H1 (cell line): ENCODE measurements around the gene MANEAL. TPM values are rescaled to one million over a fixed set of nuclear protein-coding genes. Genes with fewer than 3 reads are reported as not detected.

Source experiments
- CTCF ChIA-PET: fragments of 300-600 bp; sonication (Branson Sonifier 250); formaldehyde crosslinking; loops from one replicate; lab custom pipeline; 2021; ENCODE audit not compliant: partially characterized antibody; lab: Charles Lee
- POLR2A ChIA-PET: fragments of 300-600 bp; sonication (Branson Sonifier 250); formaldehyde crosslinking; loops from one replicate; lab custom pipeline; 2021; ENCODE audit warnings: inconsistent platforms; ENCODE audit not compliant: partially characterized antibody; lab: Charles Lee
- DNase-seq, 2 experiments: peaks; one replicate each; pipeline versions ENCODE4 v3.0.0 to v3.0.0-alpha.2; 2010 to 2022; ENCODE audit warnings: low spot score in 2 of 2, low read depth in 1 of 2, mixed read lengths in 1 of 2
- FAIRE-seq: peaks from 2 replicates; lab custom pipeline; 2011; peaks lifted over from hg19 to GRCh38; lab: Jason Lieb, UNC
- H2AFZ ChIP-seq: 2 replicates; pipeline ENCODE4 v1.8.1; 2012; ENCODE audit warnings: low read length, inconsistent platforms
- H2AK5ac ChIP-seq: 2 replicates; pipeline ENCODE4 v1.6.1; 2013; ENCODE audit warnings: low read depth, low read length
- H2BK120ac ChIP-seq: replicated peaks from 2 replicates; pipeline ENCODE3; 2013; ENCODE audit warnings: low read depth, low read length, inconsistent platforms
- H2BK12ac ChIP-seq: 2 replicates; pipeline ENCODE4 v1.6.1; 2013; ENCODE audit warnings: low read depth, low read length
- H2BK15ac ChIP-seq: 2 replicates; pipeline ENCODE4 v1.6.1; 2013; ENCODE audit warnings: low read length
- H2BK20ac ChIP-seq: 2 replicates; pipeline ENCODE4 v1.6.1; 2013; ENCODE audit warnings: low read length
- H2BK5ac ChIP-seq: 2 replicates; pipeline ENCODE4 v1.6.1; 2013; ENCODE audit warnings: low read depth, low read length
- H3K14ac ChIP-seq: 2 replicates; pipeline ENCODE4 v1.6.1; 2013; ENCODE audit warnings: inconsistent platforms; ENCODE audit not compliant: insufficient read length
- H3K18ac ChIP-seq: 2 replicates; pipeline ENCODE4 v1.6.1; 2013; ENCODE audit warnings: low read length; ENCODE audit errors: extremely low read depth
- H3K23ac ChIP-seq: 2 replicates; pipeline ENCODE4 v1.6.1; 2013; ENCODE audit warnings: inconsistent platforms; ENCODE audit not compliant: insufficient read length
- H3K23me2 ChIP-seq: 2 replicates; pipeline ENCODE4 v1.6.1; 2013; ENCODE audit warnings: low read depth, low read length
- H3K27ac ChIP-seq: 2 replicates; pipeline ENCODE4 v1.6.1; 2011; ENCODE audit warnings: low read depth, low read length, inconsistent platforms
- H3K27me3 ChIP-seq, 4 experiments: replicated peaks in 1 of 4; 1 replicate in 1 of 4; 2 replicates in 3 of 4; pipeline versions ENCODE4 v1.6.1 to v1.8.1; 2011 to 2013; ENCODE audit warnings: low read length in 3 of 4, mild to moderate bottlenecking in 3 of 4, inconsistent platforms in 2 of 4, mixed read lengths in 2 of 4, moderate library complexity in 1 of 4; ENCODE audit not compliant: control insufficient read depth in 3 of 4, insufficient read depth in 3 of 4; ENCODE audit errors: extremely low read depth in 1 of 4
- H3K36me3 ChIP-seq, 4 experiments: 2 replicates each; pipeline versions ENCODE4 v1.6.1 to v1.8.1; 2011 to 2013; ENCODE audit warnings: mild to moderate bottlenecking in 4 of 4, low read length in 3 of 4, moderate library complexity in 2 of 4, control low read depth in 1 of 4, inconsistent platforms in 1 of 4; ENCODE audit not compliant: insufficient read depth in 4 of 4, control insufficient read depth in 2 of 4
- H3K4ac ChIP-seq: replicated peaks from 2 replicates; pipeline ENCODE3; 2013; ENCODE audit warnings: low read length, low read depth, mixed read lengths, inconsistent platforms; ENCODE audit not compliant: insufficient read length
- H3K4me1 ChIP-seq, 4 experiments: replicated peaks in 1 of 4; 1 replicate in 1 of 4; 2 replicates in 3 of 4; pipeline versions ENCODE4 v1.6.1 to v1.8.1; 2011 to 2013; ENCODE audit warnings: low read length in 3 of 4, inconsistent platforms in 2 of 4, mixed read lengths in 1 of 4; ENCODE audit not compliant: insufficient read depth in 4 of 4, control insufficient read depth in 3 of 4
- H3K4me2 ChIP-seq, 2 experiments: 2 replicates each; pipeline versions ENCODE4 v1.6.1 to v1.8.1; 2011 to 2013; ENCODE audit warnings: low read depth in 2 of 2, low read length in 2 of 2, control low read depth in 1 of 2, inconsistent platforms in 1 of 2, mild to moderate bottlenecking in 1 of 2; ENCODE audit not compliant: insufficient read depth in 1 of 2
- H3K4me3 ChIP-seq, 4 experiments: fragments of 200-600, 300-600 bp in 1 of 4; sonication (generic), shearing (Covaris generic), sonication (Bioruptor Twin) in 1 of 4; 2 replicates each; pipeline versions ENCODE4 v1.5.1 to v1.8.1; 2011 to 2016; ENCODE audit warnings: low read length in 4 of 4, low read depth in 3 of 4, control low read depth in 2 of 4, inconsistent platforms in 2 of 4, mild to moderate bottlenecking in 2 of 4, mixed read lengths in 1 of 4, moderate library complexity in 1 of 4; ENCODE audit not compliant: insufficient read depth in 2 of 4; ENCODE audit errors: extremely low read depth in 1 of 4
- H3K56ac ChIP-seq: replicated peaks from 2 replicates; pipeline ENCODE3; 2013; ENCODE audit warnings: low read depth, mild to moderate bottlenecking, mixed read lengths, low read length, inconsistent platforms; ENCODE audit not compliant: insufficient read length
- H3K79me1 ChIP-seq: 2 replicates; pipeline ENCODE4 v1.6.1; 2013; ENCODE audit warnings: low read depth, low read length, control low read depth
- H3K79me2 ChIP-seq, 2 experiments: 2 replicates each; pipeline versions ENCODE4 v1.6.1 to v1.8.1; 2012 to 2013; ENCODE audit warnings: low read length in 2 of 2, mild to moderate bottlenecking in 2 of 2, inconsistent platforms in 1 of 2; ENCODE audit not compliant: insufficient read depth in 2 of 2, control insufficient read depth in 1 of 2
- H3K9ac ChIP-seq, 4 experiments: replicated peaks in 1 of 4; 1 replicate in 1 of 4; 2 replicates in 3 of 4; pipeline versions ENCODE4 v1.6.1 to v1.8.1; 2011 to 2013; ENCODE audit warnings: low read depth in 3 of 4, low read length in 3 of 4, control low read depth in 2 of 4, mild to moderate bottlenecking in 2 of 4, moderate library complexity in 2 of 4, inconsistent platforms in 1 of 4; ENCODE audit errors: extremely low read depth in 1 of 4
- H3K9me3 ChIP-seq, 2 experiments: 2 replicates each; pipeline versions ENCODE4 v1.6.1 to v1.8.1; 2012 to 2013; ENCODE audit warnings: mild to moderate bottlenecking in 2 of 2, moderate library complexity in 2 of 2, control low read depth in 1 of 2, inconsistent platforms in 1 of 2, low read depth in 1 of 2, low read length in 1 of 2, mixed read lengths in 1 of 2; ENCODE audit not compliant: insufficient read depth in 2 of 2
- H4K20me1 ChIP-seq, 2 experiments: replicated peaks in 1 of 2; 2 replicates each; pipeline versions ENCODE3 to v1.8.1; 2011 to 2013; ENCODE audit warnings: inconsistent platforms in 2 of 2, low read length in 2 of 2, mild to moderate bottlenecking in 1 of 2; ENCODE audit not compliant: insufficient read depth in 2 of 2, control insufficient read depth in 1 of 2
- H4K5ac ChIP-seq: 2 replicates; pipeline ENCODE4 v1.6.1; 2013; ENCODE audit warnings: low read length, low read depth, mixed read lengths, inconsistent platforms; ENCODE audit not compliant: insufficient read length
- H4K8ac ChIP-seq: 2 replicates; pipeline ENCODE4 v1.8.0; 2013; ENCODE audit warnings: mild to moderate bottlenecking, moderate library complexity, low read length, inconsistent platforms; ENCODE audit not compliant: insufficient read depth; ENCODE audit errors: extremely low read depth
- H4K91ac ChIP-seq: replicated peaks from 2 replicates; pipeline ENCODE3; 2013; ENCODE audit warnings: low read length, mixed read lengths, inconsistent platforms; ENCODE audit not compliant: insufficient read length
- CHD1 ChIP-seq: IDR thresholded peaks from 2 replicates; pipeline ENCODE4 v1.6.1; 2012; ENCODE audit warnings: low read depth, low read length, improper control_type of control experiment
- EP300 ChIP-seq, 2 experiments: IDR thresholded peaks; 1 replicate in 1 of 2; 2 replicates in 1 of 2; pipeline ENCODE4 v1.6.1; 2011 to 2012; ENCODE audit warnings: low read depth in 2 of 2, low read length in 2 of 2, mild to moderate bottlenecking in 2 of 2, borderline replicate concordance in 1 of 2, inconsistent platforms in 1 of 2, moderate library complexity in 1 of 2
- MAFK ChIP-seq: IDR thresholded peaks from 2 replicates; pipeline ENCODE4 v1.6.1; 2012; ENCODE audit warnings: low read depth, mild to moderate bottlenecking, improper control_type of control experiment, low read length
- NRF1 ChIP-seq: IDR thresholded peaks from 2 replicates; pipeline ENCODE4 v1.6.1; 2011; ENCODE audit warnings: mild to moderate bottlenecking, low read depth, low read length, improper control_type of control experiment
- RAD21 ChIP-seq, 2 experiments: IDR thresholded peaks in 1 of 2; conservative IDR thresholded peaks in 1 of 2; 2 replicates each; pipeline ENCODE4 v1.6.1; 2011; ENCODE audit warnings: low read depth in 2 of 2, low read length in 2 of 2, improper control_type of control experiment in 1 of 2, inconsistent platforms in 1 of 2, mild to moderate bottlenecking in 1 of 2, moderate library complexity in 1 of 2
- YY1 ChIP-seq: IDR thresholded peaks from 2 replicates; pipeline ENCODE4 v1.6.1; 2011; ENCODE audit warnings: low read depth, mild to moderate bottlenecking, low read length
- WGBS, 2 experiments: shearing (Covaris generic) in 1 of 2; methylation state at CpG; one replicate each; pipeline versions ENCODE4 v1.1.6 to v1.1.7; 2013 to 2015; ENCODE audit warnings: low lambda C conversion rate in 2 of 2, mixed read lengths in 2 of 2, inconsistent platforms in 1 of 2, low coverage in 1 of 2, missing lambda C conversion rate in 1 of 2; ENCODE audit not compliant: insufficient replicate concordance in 2 of 2, insufficient coverage in 1 of 2, insufficient read length in 1 of 2; ENCODE audit errors: extremely low coverage in 1 of 2, missing lambda C conversion rate in 1 of 2; 5-methylcytosine and 5-hydroxymethylcytosine counted together
- polyA plus RNA-seq, 7 experiments: library from polyadenylated mRNA; depleted of rRNA in 3 of 7; stranded (reverse) in 5 of 7; unstranded in 2 of 7; fragments of >200 nt in 5 of 7; fragments of 200-250 nt in 2 of 7; gene quantifications; 1 replicate in 5 of 7; 2 replicates in 1 of 7; 4 replicates in 1 of 7; pipeline versions ENCODE4 v1.2.1 to v1.2.3, GENCODE V29; 2011 to 2013; ENCODE audit warnings: missing spikeins in 2 of 7, mixed read lengths in 2 of 7
- total RNA-seq: library from RNA; stranded (reverse); fragmentation: NEBNext Ultra II Directional; extraction: Animal tissue kit (Norgen Biotek cat#: 25700); gene quantifications from 2 replicates; pipeline ENCODE4 v1.2.1, GENCODE V29; 2021
- TF ChIP-seq, protein P1 (sequence below): IDR thresholded peaks from 2 replicates; pipeline ENCODE4 v1.6.1; 2012; ENCODE audit warnings: inconsistent platforms
- TF ChIP-seq, protein P2 (sequence below): IDR thresholded peaks from 2 replicates; pipeline ENCODE4 v1.6.1; 2012; ENCODE audit warnings: inconsistent platforms

The MANEAL gene
- total and polyA plus RNA-seq, 2 of the 8 experiments (the other 6 are each of a cell fraction or from before 2014, with no cell fraction given), result 4.8 to 7.2 TPM

- no peak for TF ChIP-seq NRF1
- TF ChIP-seq, protein P1, sequence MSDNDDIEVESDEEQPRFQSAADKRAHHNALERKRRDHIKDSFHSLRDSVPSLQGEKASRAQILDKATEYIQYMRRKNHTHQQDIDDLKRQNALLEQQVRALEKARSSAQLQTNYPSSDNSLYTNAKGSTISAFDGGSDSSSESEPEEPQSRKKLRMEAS, result no peak
- TF ChIP-seq EP300 (IDR thresholded peaks at IDR 0.05; ENCODE audit: borderline replicate concordance in 1 of 2, low read depth in 2 of 2, low read length in 2 of 2), result no peak
- no peak for TF ChIP-seq MAFK
- no peak for TF ChIP-seq CHD1
- TF ChIP-seq, protein P2, sequence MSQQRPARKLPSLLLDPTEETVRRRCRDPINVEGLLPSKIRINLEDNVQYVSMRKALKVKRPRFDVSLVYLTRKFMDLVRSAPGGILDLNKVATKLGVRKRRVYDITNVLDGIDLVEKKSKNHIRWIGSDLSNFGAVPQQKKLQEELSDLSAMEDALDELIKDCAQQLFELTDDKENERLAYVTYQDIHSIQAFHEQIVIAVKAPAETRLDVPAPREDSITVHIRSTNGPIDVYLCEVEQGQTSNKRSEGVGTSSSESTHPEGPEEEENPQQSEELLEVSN, result no peak
- TF ChIP-seq RAD21 (IDR thresholded peaks at IDR 0.05 in 1 of 2, conservative IDR thresholded peaks at IDR 0.05 in 1 of 2; ENCODE audit: low read depth in 2 of 2, low read length in 2 of 2), result no peak
- no peak for TF ChIP-seq YY1
- no peak overlapping the region for H3K4me3 ChIP-seq
- WGBS, 2 experiments, result 81% methylated on average over 68 of the region's 68 CpGs; no CpG with 5 or more reads in 1 of the 2 experiments
- no peaks in the 10 kb centered on the region for H3K36me3 ChIP-seq
- no peak overlapping the region for H3K9ac ChIP-seq
- no peak overlapping the region for H2AK5ac ChIP-seq
- H4K91ac ChIP-seq, result no peak overlapping the region
- peaks cover 17 to 89% (median 61%) of the 10 kb centered on the region in 4 experiments for H3K27me3 ChIP-seq
- POLR2A ChIA-PET, result interaction anchor here (0.8 kb wide), 1 partner anchor 40 kb away, joined by 4 read pairs; no protein-coding TSS in a partner anchor
- no peak overlapping the region; the same call in 1 of the 2 replicates for H4K8ac ChIP-seq
- no peak overlapping the region for H3K4me2 ChIP-seq
- H3K27ac ChIP-seq, result no peak overlapping the region
- H3K23ac ChIP-seq, result no peak overlapping the region
- no peak overlapping the region for H2BK5ac ChIP-seq
- peaks cover 14% of the 10 kb centered on the region; the same call in 1 of the 2 replicates for H3K23me2 ChIP-seq
- no peaks in the 10 kb centered on the region for H3K79me1 ChIP-seq
- peaks cover 0 to 13% of the 10 kb centered on the region in 2 experiments for H4K20me1 ChIP-seq
- no peaks in the 10 kb centered on the region for H3K79me2 ChIP-seq
- no peak overlapping the region for H3K18ac ChIP-seq
- no peak overlapping the region for H2BK12ac ChIP-seq
- no peak overlapping the region for H2BK20ac ChIP-seq
- H3K4ac ChIP-seq, result no peak overlapping the region
- no peak overlapping the region for H2BK15ac ChIP-seq
- FAIRE-seq (no peak), DNase-seq (no peak)
- H4K5ac ChIP-seq, result no peak overlapping the region
- H2BK120ac ChIP-seq, result no peak overlapping the region
- no peak overlapping the region for H3K56ac ChIP-seq
- H2AFZ ChIP-seq, result no peak overlapping the region
- peaks cover 4 to 13% (median 9%) of the 10 kb centered on the region in 4 experiments; a peak in 6 of 7 replicates for H3K4me1 ChIP-seq
- H3K9me3 ChIP-seq, result no peaks in the 10 kb centered on the region
- no peak overlapping the region for H3K14ac ChIP-seq
- CTCF ChIA-PET, result interaction anchor here (0.6 kb wide), 1 partner anchor 21 kb away, joined by 3 read pairs; no protein-coding TSS in a partner anchor
These were observed 32.1 kb upstream of the MANEAL start for GRCh38 chr1:37761416-37762095.
